EL (cell line): ENCODE results near the gene IGSF11.

Source experiments
- DNase-seq: peaks from one replicate; pipeline ENCODE4 v3.0.0-alpha.2; 2016

The IGSF11 gene

DNA sequence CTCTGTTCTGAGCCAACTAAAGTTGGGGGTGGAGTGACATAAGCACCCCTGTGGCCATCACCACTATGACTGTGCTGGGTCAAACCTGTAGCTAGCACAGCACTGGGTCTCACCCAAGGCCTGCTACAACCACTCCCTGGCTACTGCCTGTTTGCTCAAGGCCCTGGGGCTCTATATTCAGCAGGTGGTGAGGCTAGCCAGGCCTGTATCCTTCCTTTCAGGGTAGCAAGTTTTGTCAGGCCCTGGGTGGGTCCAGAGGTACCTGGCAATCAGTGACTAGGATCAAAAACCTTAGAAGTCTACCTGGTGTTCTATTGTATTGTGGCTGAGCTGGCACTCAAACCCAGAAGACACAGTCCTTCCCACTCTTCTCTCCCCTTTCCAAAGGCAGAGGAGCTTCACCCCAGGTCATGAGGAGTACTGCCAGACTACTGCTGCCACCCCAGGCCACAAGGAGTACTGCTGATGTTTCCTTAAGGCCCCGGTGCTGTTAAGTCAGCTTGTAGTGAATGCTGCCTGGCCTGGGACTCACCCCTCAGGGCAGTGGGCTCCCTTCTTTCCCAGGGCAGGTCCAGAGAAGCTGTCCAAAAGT is 170.8 kb downstream of the IGSF11 start:
- DNase-seq, result peak; percentile 5

DNA sequence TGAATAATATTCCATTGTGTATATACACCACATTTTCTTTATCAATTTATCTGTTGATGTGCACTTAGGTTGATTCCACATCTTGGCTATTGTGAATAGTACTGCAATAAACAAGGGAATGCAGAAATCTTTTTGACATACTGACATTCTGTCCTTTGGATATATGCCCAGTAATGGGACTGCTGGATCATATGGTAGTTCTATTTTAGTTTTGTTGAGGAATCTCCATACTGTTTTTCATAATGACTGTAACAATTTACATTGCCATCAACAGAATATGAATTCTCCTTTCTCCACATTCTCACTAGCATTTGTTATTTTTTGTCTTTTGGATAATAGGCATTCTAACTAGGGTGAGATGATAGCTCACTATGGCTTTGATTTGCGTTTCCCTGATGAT is 174.7 kb downstream of the IGSF11 start:
- no peak for DNase-seq

DNA sequence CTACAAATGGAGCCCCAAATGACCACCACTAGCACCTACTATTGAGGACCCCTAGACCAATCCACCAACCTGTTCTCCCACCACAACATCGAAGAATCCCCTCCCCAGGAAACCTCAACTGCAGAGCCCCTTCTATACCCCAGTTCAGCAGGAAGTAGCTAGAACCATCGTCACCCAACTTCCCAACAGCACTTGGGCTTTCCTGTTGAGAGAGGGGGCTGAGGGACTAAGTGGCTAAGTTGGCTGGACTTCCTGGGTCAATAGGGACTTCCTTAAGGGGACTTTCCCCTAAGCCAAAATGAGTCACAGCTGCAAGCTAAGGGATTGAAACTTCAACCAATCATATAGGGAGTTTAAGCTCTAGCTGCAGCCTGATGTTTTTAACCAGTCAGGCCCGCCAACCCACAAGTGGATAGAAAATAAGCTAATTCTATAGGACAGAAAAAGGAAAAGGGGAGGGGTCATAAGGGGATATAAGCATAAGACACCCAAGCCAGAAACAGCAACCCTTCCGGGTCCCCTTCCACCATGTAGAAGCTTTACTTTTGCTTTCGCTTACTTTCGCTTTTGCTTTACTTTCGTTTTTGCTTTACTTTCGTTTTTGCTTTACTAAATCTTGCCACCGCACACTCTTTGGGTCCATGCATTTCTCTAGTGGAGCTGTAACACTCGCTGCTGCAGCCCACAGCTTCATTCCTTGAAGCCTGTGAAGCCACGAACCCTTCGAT is 183.0 kb downstream of the IGSF11 start:
- DNase-seq, result peak; percentile 5

DNA sequence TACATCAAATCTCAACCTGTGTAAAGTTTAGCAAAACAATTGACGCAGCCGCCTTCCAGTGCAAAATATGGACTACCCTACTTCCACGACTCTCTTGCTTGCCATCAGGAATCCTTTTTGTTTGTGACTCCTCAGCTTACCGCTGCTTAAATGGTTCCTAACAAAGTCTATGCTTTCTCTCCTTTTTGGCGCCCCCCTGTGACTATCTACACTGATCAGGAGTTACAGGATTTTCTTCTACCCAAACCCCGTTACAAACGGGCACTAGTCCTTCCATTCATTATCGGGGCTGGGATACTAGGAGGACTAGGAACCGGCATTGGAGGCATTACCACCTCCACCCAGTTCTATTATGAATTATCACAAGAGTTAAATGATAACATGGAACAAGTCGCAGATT is 184.0 kb downstream of the IGSF11 start:
- no peak for DNase-seq
